ENCODE data around the gene PFKL. TPM values are rescaled to one million over a fixed set of nuclear protein-coding genes. Genes with fewer than 3 reads are reported as not detected.

The PFKL gene
- total and polyA plus RNA-seq, 12 donors, result 16.6 to 123 (median 94.1) TPM

DNA sequence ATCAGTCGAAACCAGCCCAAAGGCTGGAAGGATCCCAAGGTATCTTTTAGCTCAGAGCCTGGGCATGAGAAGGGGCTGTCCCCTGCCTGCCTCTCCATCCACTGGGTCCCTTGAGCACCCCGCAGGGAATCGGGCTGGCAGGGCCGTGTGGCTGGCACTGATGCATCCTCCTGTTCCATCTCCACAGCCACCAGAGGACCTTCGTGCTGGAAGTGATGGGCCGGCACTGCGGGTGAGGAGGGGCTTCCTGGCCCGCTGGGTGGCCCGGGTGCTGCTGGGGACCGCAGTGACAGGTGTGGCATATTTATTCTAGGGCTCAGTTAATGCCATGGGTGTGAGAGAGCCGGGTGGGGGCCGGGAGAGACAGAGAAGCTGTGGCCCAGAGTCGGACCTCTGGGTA is 13.6 kb downstream of the PFKL start:
- 88 to 100% (median 93%) methylated on average over 4 to 13 of the region's 13 CpGs for WGBS, 4 donors
- H3K4me1 ChIP-seq (replicated peaks in 1 of 2), result no peaks in the 10 kb centered on the region
- H3K27ac ChIP-seq, result no peak overlapping the region
- H3K4me3 ChIP-seq, result no peak overlapping the region
- no peaks in the 10 kb centered on the region for H3K27me3 ChIP-seq
- DNase-seq, result no peak
- no peaks in the 10 kb centered on the region for H3K9me3 ChIP-seq (replicated peaks in 1 of 3)
- intact Hi-C loops (cut with DNase I), result no loop called here
- TF ChIP-seq, protein P1, sequence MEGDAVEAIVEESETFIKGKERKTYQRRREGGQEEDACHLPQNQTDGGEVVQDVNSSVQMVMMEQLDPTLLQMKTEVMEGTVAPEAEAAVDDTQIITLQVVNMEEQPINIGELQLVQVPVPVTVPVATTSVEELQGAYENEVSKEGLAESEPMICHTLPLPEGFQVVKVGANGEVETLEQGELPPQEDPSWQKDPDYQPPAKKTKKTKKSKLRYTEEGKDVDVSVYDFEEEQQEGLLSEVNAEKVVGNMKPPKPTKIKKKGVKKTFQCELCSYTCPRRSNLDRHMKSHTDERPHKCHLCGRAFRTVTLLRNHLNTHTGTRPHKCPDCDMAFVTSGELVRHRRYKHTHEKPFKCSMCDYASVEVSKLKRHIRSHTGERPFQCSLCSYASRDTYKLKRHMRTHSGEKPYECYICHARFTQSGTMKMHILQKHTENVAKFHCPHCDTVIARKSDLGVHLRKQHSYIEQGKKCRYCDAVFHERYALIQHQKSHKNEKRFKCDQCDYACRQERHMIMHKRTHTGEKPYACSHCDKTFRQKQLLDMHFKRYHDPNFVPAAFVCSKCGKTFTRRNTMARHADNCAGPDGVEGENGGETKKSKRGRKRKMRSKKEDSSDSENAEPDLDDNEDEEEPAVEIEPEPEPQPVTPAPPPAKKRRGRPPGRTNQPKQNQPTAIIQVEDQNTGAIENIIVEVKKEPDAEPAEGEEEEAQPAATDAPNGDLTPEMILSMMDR (IDR thresholded peaks at IDR 0.05), result no peak
- TF ChIP-seq POLR2A (IDR thresholded peaks at IDR 0.05), result no peak
- peaks cover 0 to 62% of the 10 kb centered on the region in 2 donors for H3K36me3 ChIP-seq (replicated peaks in 1 of 2)

DNA sequence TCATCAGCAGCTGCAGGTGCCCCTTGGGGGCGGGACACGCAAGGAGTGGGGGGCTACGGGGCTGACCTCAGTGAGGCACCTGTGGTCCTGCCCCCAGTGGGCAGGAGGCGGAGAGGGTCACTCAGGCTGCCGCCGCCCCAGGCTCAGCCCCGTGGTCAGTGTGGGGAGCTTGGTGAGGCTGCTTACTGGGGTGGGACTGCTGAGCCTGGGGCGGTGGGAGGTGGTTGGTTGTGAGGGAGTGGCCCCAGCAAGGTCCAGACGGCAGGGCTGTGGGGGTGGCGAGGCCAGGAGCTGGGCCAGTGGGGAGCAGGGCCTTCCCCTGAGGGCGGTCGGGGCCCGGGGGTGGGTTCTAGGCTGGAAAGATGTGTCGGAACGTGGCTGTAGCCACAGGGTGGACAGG is 14.3 kb downstream of the PFKL start:
- DNase-seq, result no peak
- H3K27me3 ChIP-seq, result no peaks in the 10 kb centered on the region
- intact Hi-C loops (cut with DNase I), result no loop called here
- no peaks in the 10 kb centered on the region for H3K4me1 ChIP-seq (replicated peaks in 1 of 2)
- no peaks in the 10 kb centered on the region for H3K9me3 ChIP-seq (replicated peaks in 1 of 3)
- H3K4me3 ChIP-seq, result no peak overlapping the region
- no peak overlapping the region for H3K27ac ChIP-seq
- TF ChIP-seq, protein P1 (IDR thresholded peaks at IDR 0.05), result no peak
- no peak for TF ChIP-seq POLR2A (IDR thresholded peaks at IDR 0.05)
- peaks cover 0 to 62% of the 10 kb centered on the region in 2 donors for H3K36me3 ChIP-seq (replicated peaks in 1 of 2)
- WGBS, 4 donors, result 87 to 96% (median 93%) methylated on average over 7 to 15 of the region's 15 CpGs

DNA sequence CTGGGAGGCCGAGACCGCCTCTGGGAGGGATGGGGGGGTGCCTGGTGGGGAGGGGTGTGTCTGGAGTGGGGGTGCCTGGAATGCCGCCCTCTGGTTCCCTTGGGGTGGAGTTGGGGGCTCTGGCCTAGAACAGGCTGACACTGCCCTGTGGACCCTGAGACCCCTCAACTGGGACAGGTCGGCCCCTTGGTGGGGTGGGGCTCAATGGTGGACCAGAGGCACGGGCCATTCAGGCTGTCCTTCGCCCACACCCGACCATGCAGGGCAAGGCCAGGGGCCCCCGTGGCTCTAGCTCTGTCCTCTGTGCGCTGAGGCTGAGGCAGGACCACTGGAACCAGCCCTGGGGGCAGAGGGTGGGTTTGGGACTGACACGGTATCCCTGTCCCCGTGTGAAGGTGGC is 14.7 kb downstream of the PFKL start:
- Histone ChIP-seq H3K27me3 (no peaks in the 10 kb centered on the region), H3K27ac (no peak overlapping the region), H3K4me3 (no peak overlapping the region), H3K36me3 (replicated peaks in 1 of 2) (peaks cover 0 to 62% of the 10 kb centered on the region in 2 donors), H3K4me1 (replicated peaks in 1 of 2) (no peaks in the 10 kb centered on the region), H3K9me3 (replicated peaks in 1 of 3) (no peaks in the 10 kb centered on the region)
- no peak for DNase-seq
- intact Hi-C loops (cut with DNase I), result no loop called here
- 82 to 93% (median 85%) methylated on average over 2 to 11 of the region's 11 CpGs for WGBS, 4 donors
- TF ChIP-seq POLR2A (IDR thresholded peaks at IDR 0.05), result no peak
- TF ChIP-seq, protein P1 (IDR thresholded peaks at IDR 0.05), result no peak

DNA sequence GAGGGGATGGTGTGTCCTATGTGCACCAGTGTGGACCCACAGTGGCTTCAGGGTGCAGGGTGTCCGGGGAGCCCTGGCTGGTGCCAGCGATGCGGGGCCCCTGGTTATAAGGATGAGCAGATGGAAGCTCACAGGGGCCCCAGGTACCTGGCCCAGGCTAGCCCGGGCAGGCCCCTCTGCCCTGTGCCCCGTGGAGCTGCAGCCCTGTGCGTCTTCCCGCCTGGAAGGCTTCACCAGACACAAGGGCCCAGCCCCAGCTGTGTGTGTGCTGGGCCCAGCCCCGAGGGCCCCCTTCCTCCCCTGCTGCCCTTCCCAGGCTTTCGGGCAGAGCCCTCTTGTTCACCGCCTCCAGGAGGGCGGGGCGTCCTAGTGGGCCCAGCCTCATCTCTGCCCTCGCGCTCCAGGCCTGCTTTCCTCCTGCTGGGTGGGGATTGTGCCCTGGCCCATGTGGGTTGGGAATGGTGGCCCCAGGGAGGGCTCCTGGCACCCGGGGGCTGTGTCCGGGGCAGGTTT is 15.9 kb downstream of the PFKL start:
- Histone ChIP-seq H3K9me3 (replicated peaks in 1 of 3) (no peaks in the 10 kb centered on the region), H3K4me3 (no peak overlapping the region), H3K27ac (no peak overlapping the region), H3K4me1 (replicated peaks in 1 of 2) (no peaks in the 10 kb centered on the region), H3K36me3 (replicated peaks in 1 of 2) (peaks cover 0 to 68% of the 10 kb centered on the region in 2 donors), H3K27me3 (no peaks in the 10 kb centered on the region)
- TF ChIP-seq, protein P1 (IDR thresholded peaks at IDR 0.05), result no peak
- TF ChIP-seq POLR2A (IDR thresholded peaks at IDR 0.05), result no peak
- intact Hi-C loops (cut with DNase I), result no loop called here
- no peak for DNase-seq
- WGBS, 4 donors, result 91 to 95% (median 95%) methylated on average over 4 to 16 of the region's 16 CpGs; no CpG with 5 or more reads in 1 of the 4 donors

Measured in adrenal gland (tissue), 12 donors.